Astrocyte of the hippocampus (primary cell): Measurements from ENCODE around the gene TRPM5.
"Not testable (repeated sequence)": the region's sequence is repeated elsewhere in the genome, so short reads cannot be mapped to it uniquely, and the experiment has no call there.

ENCODE experiments used
- DNase-seq: peaks from one replicate; pipeline ENCODE4 v3.0.0; 2011; ENCODE audit warnings: low read depth, low spot score

The TRPM5 gene, protein sequence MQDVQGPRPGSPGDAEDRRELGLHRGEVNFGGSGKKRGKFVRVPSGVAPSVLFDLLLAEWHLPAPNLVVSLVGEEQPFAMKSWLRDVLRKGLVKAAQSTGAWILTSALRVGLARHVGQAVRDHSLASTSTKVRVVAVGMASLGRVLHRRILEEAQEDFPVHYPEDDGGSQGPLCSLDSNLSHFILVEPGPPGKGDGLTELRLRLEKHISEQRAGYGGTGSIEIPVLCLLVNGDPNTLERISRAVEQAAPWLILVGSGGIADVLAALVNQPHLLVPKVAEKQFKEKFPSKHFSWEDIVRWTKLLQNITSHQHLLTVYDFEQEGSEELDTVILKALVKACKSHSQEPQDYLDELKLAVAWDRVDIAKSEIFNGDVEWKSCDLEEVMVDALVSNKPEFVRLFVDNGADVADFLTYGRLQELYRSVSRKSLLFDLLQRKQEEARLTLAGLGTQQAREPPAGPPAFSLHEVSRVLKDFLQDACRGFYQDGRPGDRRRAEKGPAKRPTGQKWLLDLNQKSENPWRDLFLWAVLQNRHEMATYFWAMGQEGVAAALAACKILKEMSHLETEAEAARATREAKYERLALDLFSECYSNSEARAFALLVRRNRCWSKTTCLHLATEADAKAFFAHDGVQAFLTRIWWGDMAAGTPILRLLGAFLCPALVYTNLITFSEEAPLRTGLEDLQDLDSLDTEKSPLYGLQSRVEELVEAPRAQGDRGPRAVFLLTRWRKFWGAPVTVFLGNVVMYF (N-terminal part only)

GRCh38 chr11:2443881-2444820 is at the start of gene TRPM5:
Gene TRPM5, minus strand, starts transcription at chr11:2444514. Its CDS starts 21,478 bp downstream, at chr11:2423036.
- no peak for DNase-seq

- DNase-seq, result no peak
Measured at GRCh38 chr11:2489083-2489482, 44.8 kb upstream of the TRPM5 start.

- no peak for DNase-seq
Measured at GRCh38 chr11:2488004-2488403, 43.7 kb upstream of the TRPM5 start.

- no peak for DNase-seq
Measured at GRCh38 chr11:2484576-2485125, 40.3 kb upstream of the TRPM5 start.

GRCh38 chr11:2483426-2483825 is 39.1 kb upstream of the TRPM5 start:
- DNase-seq, result no peak

- DNase-seq, result no peak
Measured at GRCh38 chr11:2482745-2483144, 38.4 kb upstream of the TRPM5 start.

- DNase-seq, result no peak
Measured at GRCh38 chr11:2482204-2482603, 37.9 kb upstream of the TRPM5 start.

DNA sequence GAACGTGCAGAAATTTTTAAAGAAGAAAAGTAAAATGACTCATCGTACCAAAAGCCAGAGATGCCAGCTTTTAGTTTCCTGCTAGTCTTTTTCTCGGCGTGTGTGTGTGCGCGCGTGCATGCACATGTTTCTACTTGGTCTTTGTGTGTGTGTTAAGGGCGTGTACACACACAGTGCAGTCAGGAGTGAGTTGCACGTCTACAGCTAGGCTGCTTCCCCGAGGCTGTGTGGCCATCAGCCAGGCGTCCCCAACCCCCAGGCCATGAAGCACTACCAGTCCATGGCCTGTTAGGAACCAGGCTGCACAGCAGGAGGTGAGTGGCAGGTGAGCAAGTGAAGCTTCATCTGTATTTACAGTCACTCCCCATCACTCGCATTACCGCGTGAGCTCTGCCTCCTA is 36.9 kb upstream of the TRPM5 start:
- DNase-seq, result no peak

GRCh38 chr11:2480874-2481220 is 36.5 kb upstream of the TRPM5 start:
- DNase-seq, result no peak

DNA sequence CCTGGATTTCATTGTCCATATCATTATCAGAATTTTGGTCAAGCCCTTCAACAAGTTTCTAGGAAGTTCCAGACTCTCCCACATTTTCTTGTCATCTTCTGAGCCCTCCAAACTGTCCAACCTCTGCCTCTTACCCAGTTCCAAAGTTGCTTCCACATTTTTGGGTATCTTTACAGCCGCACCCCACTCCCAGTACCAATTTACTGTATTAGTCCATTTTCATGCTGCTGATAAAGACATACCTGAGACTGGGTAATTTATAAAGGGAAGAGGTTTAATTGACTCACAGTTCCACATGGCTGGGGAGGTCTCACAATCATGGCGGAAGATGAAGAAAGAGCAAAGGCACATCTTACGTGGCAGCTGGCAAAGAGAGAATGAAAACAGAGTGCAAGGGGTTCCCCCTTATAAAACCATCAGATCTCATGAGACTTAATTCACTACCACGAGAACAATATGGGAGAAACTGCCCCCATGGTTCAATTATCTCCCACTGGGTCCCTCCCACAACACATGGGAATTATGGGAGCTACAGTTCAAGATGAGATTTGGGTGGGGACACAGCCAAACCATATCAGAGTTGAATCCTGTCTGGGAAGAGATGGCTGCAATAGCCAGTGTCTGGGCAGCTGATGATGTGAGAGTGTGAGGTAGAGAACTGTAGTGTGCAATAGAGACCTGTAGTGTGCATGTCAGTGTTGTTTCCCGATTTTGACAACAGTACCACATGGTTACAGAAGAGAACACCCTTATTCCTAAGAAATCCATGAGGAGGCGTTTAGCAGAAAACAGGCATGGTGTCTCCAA is 36.0 kb upstream of the TRPM5 start:
- DNase-seq, result not testable (repeated sequence)

DNA sequence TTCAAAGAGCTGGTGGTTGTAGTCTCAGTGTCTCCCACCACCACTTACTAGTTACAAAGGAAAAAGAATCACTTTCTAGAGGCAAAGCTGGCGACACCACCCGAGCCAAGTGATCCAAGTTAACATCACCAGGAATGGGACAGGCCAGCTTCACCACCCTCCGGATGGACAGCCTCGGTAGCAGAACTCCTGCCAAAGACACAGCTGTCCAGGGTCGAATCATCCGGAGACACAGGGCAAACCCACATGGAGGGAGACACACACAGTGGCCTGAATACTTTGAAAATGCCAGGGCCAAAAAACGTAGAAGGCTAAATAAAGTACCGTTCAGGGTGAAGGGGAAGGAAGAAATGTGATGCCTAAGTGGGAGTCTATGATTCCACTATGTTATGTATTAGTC is 33.6 kb upstream of the TRPM5 start:
- no peak for DNase-seq

- no peak for DNase-seq
Measured at GRCh38 chr11:2477254-2477653, 32.9 kb upstream of the TRPM5 start.

GRCh38 chr11:2475136-2475918 is 31.0 kb upstream of the TRPM5 start:
- no peak for DNase-seq

- no peak for DNase-seq
Measured at GRCh38 chr11:2474059-2474901, 30.0 kb upstream of the TRPM5 start.

DNA sequence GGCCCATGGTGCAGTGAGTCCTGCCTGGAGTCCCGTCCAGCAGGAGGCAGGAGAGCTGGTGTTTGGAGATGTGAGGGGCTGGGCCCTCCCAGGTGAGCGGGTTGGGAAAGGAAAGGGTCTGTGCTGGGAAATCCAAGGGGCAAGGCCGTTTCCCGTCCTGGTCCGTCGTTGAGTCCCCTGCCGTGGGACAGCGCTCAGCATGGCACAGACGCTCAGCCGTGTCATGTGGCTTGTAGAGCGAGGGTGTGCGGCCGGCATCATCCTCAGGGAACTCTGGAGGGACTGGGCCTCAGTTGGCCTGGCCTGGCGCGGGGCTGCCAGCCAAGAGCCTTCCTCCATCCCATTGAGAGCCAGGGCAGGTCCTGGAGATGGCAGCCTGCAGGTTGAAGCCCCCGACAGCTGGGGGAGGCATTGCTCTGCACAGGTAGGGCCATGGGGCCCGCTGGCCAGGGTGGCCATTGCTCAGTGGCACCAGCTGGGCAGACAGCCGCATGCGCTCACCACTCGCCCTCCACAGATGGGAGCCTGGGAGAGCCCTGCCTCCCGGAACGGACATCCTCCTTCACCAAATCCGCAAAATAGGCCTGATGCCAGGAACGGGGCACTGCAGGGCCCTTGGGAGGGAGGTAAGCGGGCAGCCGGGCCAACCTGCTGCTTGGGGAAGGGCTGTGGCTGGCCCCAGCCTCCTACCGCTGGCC is 29.2 kb upstream of the TRPM5 start:
- DNase-seq, result no peak

DNA sequence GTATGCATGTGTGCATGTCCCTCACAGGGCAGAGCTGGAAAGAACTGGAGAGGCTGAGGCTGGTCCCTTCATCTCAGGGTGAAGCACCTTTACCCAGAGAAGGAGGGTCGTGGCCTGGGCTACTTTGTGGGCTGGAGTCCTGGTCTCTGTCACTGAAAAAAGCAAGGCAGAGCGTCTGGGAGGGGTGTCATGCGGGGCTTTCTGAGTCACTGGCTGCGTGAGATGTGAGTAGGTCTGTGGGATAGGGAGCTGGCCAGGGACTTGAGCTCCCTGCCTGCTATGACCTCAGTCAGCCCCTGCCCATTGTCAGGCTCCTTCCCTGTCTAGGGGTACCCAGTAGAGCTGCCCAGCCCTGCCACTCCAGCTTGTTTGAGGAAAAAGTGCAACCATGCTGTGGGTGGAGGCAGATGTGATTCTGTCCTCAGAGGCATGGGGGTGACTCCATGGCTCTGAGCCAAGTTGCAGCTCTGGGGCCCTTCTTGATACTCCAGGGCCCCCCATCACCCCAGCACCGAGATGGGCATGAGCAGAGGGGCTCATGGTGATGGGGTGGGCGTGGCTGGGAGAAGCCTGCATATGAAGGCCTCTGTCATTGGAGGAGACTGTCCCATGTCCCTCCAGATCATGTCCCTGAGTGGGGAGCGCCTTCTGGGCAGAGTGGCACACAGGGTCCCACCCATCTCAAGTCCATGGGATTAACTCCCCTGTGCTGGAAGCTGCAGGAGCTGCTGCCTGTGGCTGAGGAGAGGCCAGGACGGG is 28.3 kb upstream of the TRPM5 start:
- no peak for DNase-seq

- no peak for DNase-seq
Measured at GRCh38 chr11:2471804-2472096, 27.4 kb upstream of the TRPM5 start.
